HepG2 (cell line): ENCODE measurements around the gene SRP14. TPM values are rescaled to one million over a fixed set of nuclear protein-coding genes. Genes with fewer than 3 reads are reported as not detected.

Source experiments
- ELF3 ChIP-seq: IDR thresholded peaks from 2 replicates; pipeline ENCODE4 v1.6.1; 2016; ENCODE audit warnings: missing genetic modification reagents, missing compliant biosample characterization
- FIP1L1 ChIP-seq: fragments of 200-400 bp; formaldehyde crosslinking; IDR thresholded peaks from 2 replicates; pipeline ENCODE4 v1.6.1; 2018; ENCODE audit warnings: low read depth, mild to moderate bottlenecking, low read length, moderate library complexity, borderline replicate concordance; ENCODE audit not compliant: insufficient read depth
- GZF1 ChIP-seq: sonication (generic); formaldehyde crosslinking; IDR thresholded peaks from 2 replicates; pipeline ENCODE4 v1.5.1; 2020; ENCODE audit warnings: mild to moderate bottlenecking, missing genetic modification reagents
- MTF1 ChIP-seq: sonication (generic); formaldehyde crosslinking; IDR thresholded peaks from 2 replicates; pipeline ENCODE4 v1.5.0; 2020; ENCODE audit warnings: missing genetic modification reagents
- NCOA2 ChIP-seq: sonication (generic); formaldehyde crosslinking; IDR thresholded peaks from 2 replicates; pipeline ENCODE4 v1.8.0; 2022; ENCODE audit warnings: inconsistent platforms
- RCOR2 ChIP-seq: IDR thresholded peaks from 2 replicates; pipeline ENCODE4 v1.6.1; 2016; ENCODE audit warnings: missing biosample characterization, missing genetic modification reagents
- ZFP1 ChIP-seq: IDR thresholded peaks from 2 replicates; pipeline ENCODE4 v1.6.1; 2016
- ZIK1 ChIP-seq: sonication (generic); formaldehyde crosslinking; IDR thresholded peaks from 2 replicates; pipeline ENCODE4 v1.5.0; 2020; ENCODE audit warnings: mild to moderate bottlenecking, low read depth, missing genetic modification reagents, borderline replicate concordance
- ZNF234 ChIP-seq: sonication (generic); formaldehyde crosslinking; conservative IDR thresholded peaks from 2 replicates; pipeline ENCODE4 v1.5.1; 2020; ENCODE audit warnings: mild to moderate bottlenecking, missing genetic modification reagents
- ZNF747 ChIP-seq: sonication (generic); formaldehyde crosslinking; IDR thresholded peaks from 2 replicates; pipeline ENCODE4 v1.8.1; 2023; ENCODE audit warnings: missing genetic modification reagents, mild to moderate bottlenecking, borderline replicate concordance
- polyA plus RNA-seq, 8 experiments: library from polyadenylated mRNA; depleted of rRNA in 3 of 8; stranded (reverse) in 7 of 8; unstranded in 1 of 8; fragments of >200 nt; fragmentation: Illumina TruSeq in 4 of 8; extraction: Trizol in 4 of 8; gene quantifications; 2 replicates each; pipeline versions ENCODE4 v1.2.1 to v1.2.3, GENCODE V29; 2011 to 2016; ENCODE audit warnings: low read depth in 4 of 8, missing spikeins in 1 of 8, mixed read lengths in 1 of 8; ENCODE audit not compliant: insufficient read depth in 1 of 8
- total RNA-seq, 5 experiments: library from RNA; depleted of rRNA; stranded (reverse); fragments of >200 nt; fragmentation: Illumina TruSeq; extraction: Trizol; gene quantifications; 2 replicates each; pipeline ENCODE4 v1.2.3, GENCODE V29; 2016; ENCODE audit warnings: low read depth in 1 of 5
- TF ChIP-seq, protein P1 (sequence below): sonication (generic); formaldehyde crosslinking; IDR thresholded peaks from 2 replicates; pipeline ENCODE4 v1.4.0; 2020; ENCODE audit warnings: missing genetic modification reagents, mild to moderate bottlenecking, borderline replicate concordance
- TF ChIP-seq, protein P2 (sequence below): sonication (generic); formaldehyde crosslinking; IDR thresholded peaks from 2 replicates; pipeline ENCODE4 v1.4.0; 2020; ENCODE audit warnings: missing genetic modification reagents
- TF ChIP-seq, protein P3 (sequence below): sonication (generic); formaldehyde crosslinking; IDR thresholded peaks from 2 replicates; pipeline ENCODE4 v1.5.1; 2020; ENCODE audit warnings: missing genetic modification reagents, mild to moderate bottlenecking, borderline replicate concordance
- TF ChIP-seq, protein P4 (sequence below): sonication (generic); formaldehyde crosslinking; IDR thresholded peaks from 2 replicates; pipeline ENCODE4 v1.8.1; 2023; ENCODE audit warnings: missing genetic modification reagents, inconsistent platforms, borderline replicate concordance
- TF ChIP-seq, protein P5 (sequence below): sonication (generic); formaldehyde crosslinking; IDR thresholded peaks from 2 replicates; pipeline ENCODE4 v1.5.1; 2020; ENCODE audit warnings: missing genetic modification reagents, mild to moderate bottlenecking, borderline replicate concordance
- TF ChIP-seq, protein P6 (sequence below): sonication (generic); formaldehyde crosslinking; conservative IDR thresholded peaks from 2 replicates; pipeline ENCODE4 v1.4.0; 2020; ENCODE audit warnings: missing genetic modification reagents

The SRP14 gene
- total and polyA plus RNA-seq, 2 of the 13 experiments (the other 11 are each of a cell fraction or from before 2014, with no cell fraction given): 208 to 356 TPM

DNA sequence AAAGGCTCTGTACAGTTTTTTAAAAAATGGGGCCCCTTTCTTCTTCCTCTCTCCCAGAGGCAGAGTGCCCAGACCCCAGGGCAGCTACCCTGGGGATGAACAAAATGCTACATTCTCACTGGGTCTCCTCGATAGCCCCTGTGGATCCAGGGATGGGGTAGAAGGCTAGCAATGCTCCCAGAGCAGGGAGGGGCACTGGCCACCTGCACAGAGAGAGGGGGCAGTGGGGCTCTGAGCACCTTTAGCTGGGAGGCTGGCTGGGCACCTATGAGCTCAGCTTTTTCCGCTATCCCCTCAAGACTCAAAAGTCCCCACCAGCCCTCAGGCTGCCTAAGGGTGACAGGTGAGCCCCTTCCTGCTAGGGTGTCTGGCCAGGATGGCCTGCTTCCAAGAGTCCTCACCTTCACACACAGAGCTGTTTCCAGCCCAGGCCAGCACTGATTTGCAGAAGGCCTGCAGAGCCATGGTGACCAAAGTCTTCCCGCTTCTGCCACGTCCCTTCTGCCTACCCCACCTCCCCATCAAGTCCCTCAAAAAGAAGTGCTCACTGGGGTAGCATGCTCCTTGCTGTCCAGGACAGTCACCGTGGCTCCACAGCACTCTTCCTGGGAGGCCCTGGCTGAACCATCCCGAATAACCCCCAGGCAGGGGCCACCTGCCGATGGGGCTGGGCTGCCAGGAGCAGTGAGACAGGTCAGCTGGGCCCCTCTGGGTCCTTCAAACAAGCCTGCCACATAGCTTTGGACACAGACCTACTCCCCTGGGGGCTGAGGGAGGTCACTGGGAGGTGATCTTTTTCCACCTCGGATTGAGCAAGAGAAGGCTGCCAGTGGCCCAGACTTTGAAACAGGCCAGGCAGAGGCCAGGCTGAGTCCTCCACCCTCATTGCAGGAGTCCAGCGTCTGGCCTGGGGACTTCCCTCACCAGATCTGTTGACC is 49.3 kb upstream of the SRP14 start (continued):
- TF ChIP-seq MTF1: no peak
- TF ChIP-seq, protein P1, sequence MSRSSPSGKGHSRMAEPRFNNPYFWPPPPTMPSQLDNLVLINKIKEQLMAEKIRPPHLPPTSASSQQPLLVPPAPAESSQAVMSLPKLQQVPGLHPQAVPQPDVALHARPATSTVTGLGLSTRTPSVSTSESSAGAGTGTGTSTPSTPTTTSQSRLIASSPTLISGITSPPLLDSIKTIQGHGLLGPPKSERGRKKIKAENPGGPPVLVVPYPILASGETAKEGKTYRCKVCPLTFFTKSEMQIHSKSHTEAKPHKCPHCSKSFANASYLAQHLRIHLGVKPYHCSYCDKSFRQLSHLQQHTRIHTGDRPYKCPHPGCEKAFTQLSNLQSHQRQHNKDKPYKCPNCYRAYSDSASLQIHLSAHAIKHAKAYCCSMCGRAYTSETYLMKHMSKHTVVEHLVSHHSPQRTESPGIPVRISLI: peak; percentile 72; the same call in 1 of the 2 replicates
- TF ChIP-seq, protein P2, sequence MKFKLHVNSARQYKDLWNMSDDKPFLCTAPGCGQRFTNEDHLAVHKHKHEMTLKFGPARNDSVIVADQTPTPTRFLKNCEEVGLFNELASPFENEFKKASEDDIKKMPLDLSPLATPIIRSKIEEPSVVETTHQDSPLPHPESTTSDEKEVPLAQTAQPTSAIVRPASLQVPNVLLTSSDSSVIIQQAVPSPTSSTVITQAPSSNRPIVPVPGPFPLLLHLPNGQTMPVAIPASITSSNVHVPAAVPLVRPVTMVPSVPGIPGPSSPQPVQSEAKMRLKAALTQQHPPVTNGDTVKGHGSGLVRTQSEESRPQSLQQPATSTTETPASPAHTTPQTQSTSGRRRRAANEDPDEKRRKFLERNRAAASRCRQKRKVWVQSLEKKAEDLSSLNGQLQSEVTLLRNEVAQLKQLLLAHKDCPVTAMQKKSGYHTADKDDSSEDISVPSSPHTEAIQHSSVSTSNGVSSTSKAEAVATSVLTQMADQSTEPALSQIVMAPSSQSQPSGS (CRISPR knock-in tag): peak; percentile 72; the same call in 1 of the 2 replicates
- no peak for TF ChIP-seq ZNF234 (CRISPR knock-in tag)
- no peak for TF ChIP-seq FIP1L1
- TF ChIP-seq ZNF747 (CRISPR knock-in tag): no peak
- TF ChIP-seq, protein P3, sequence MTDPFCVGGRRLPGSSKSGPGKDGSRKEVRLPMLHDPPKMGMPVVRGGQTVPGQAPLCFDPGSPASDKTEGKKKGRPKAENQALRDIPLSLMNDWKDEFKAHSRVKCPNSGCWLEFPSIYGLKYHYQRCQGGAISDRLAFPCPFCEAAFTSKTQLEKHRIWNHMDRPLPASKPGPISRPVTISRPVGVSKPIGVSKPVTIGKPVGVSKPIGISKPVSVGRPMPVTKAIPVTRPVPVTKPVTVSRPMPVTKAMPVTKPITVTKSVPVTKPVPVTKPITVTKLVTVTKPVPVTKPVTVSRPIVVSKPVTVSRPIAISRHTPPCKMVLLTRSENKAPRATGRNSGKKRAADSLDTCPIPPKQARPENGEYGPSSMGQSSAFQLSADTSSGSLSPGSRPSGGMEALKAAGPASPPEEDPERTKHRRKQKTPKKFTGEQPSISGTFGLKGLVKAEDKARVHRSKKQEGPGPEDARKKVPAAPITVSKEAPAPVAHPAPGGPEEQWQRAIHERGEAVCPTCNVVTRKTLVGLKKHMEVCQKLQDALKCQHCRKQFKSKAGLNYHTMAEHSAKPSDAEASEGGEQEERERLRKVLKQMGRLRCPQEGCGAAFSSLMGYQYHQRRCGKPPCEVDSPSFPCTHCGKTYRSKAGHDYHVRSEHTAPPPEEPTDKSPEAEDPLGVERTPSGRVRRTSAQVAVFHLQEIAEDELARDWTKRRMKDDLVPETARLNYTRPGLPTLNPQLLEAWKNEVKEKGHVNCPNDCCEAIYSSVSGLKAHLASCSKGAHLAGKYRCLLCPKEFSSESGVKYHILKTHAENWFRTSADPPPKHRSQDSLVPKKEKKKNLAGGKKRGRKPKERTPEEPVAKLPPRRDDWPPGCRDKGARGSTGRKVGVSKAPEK: no peak
- TF ChIP-seq, protein P4, sequence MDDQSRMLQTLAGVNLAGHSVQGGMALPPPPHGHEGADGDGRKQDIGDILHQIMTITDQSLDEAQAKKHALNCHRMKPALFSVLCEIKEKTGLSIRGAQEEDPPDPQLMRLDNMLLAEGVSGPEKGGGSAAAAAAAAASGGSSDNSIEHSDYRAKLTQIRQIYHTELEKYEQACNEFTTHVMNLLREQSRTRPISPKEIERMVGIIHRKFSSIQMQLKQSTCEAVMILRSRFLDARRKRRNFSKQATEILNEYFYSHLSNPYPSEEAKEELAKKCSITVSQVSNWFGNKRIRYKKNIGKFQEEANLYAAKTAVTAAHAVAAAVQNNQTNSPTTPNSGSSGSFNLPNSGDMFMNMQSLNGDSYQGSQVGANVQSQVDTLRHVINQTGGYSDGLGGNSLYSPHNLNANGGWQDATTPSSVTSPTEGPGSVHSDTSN (CRISPR knock-in tag): no peak
- TF ChIP-seq ELF3 (CRISPR knock-in tag): peak; percentile 40; the same call in 1 of the 2 replicates
- TF ChIP-seq GZF1: 0 out of 2 replicates have a peak, but pooled peaks have one; percentile 39
- TF ChIP-seq NCOA2 (CRISPR knock-in tag): peak; percentile 84
- TF ChIP-seq ZIK1 (CRISPR knock-in tag): peak; percentile 46; the same call in 1 of the 2 replicates
- no peak; the same call in 1 of the 2 replicates for TF ChIP-seq ZFP1 (CRISPR knock-in tag)
- peak; percentile 74; the same call in 1 of the 2 replicates for TF ChIP-seq RCOR2 (CRISPR knock-in tag)
- TF ChIP-seq, protein P5, sequence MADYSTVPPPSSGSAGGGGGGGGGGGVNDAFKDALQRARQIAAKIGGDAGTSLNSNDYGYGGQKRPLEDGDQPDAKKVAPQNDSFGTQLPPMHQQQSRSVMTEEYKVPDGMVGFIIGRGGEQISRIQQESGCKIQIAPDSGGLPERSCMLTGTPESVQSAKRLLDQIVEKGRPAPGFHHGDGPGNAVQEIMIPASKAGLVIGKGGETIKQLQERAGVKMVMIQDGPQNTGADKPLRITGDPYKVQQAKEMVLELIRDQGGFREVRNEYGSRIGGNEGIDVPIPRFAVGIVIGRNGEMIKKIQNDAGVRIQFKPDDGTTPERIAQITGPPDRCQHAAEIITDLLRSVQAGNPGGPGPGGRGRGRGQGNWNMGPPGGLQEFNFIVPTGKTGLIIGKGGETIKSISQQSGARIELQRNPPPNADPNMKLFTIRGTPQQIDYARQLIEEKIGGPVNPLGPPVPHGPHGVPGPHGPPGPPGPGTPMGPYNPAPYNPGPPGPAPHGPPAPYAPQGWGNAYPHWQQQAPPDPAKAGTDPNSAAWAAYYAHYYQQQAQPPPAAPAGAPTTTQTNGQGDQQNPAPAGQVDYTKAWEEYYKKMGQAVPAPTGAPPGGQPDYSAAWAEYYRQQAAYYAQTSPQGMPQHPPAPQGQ: no peak
- TF ChIP-seq, protein P6, sequence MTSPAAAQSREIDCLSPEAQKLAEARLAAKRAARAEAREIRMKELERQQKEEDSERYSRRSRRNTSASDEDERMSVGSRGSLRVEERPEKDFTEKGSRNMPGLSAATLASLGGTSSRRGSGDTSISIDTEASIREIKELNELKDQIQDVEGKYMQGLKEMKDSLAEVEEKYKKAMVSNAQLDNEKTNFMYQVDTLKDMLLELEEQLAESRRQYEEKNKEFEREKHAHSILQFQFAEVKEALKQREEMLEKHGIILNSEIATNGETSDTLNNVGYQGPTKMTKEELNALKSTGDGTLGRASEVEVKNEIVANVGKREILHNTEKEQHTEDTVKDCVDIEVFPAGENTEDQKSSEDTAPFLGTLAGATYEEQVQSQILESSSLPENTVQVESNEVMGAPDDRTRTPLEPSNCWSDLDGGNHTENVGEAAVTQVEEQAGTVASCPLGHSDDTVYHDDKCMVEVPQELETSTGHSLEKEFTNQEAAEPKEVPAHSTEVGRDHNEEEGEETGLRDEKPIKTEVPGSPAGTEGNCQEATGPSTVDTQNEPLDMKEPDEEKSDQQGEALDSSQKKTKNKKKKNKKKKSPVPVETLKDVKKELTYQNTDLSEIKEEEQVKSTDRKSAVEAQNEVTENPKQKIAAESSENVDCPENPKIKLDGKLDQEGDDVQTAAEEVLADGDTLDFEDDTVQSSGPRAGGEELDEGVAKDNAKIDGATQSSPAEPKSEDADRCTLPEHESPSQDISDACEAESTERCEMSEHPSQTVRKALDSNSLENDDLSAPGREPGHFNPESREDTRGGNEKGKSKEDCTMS (CRISPR knock-in tag): no peak
